ENCODE measurements around the gene NFATC1.
A peak's percentile ranks its signal among the peaks of the same experiment; 100 is the strongest.

NFATC1 gene

GRCh38 chr18:79463424-79463960, 67.8 kb downstream of the NFATC1 start:
- DNase-seq (no peak), ATAC-seq (no peak)
- no peaks in the 10 kb centered on the region for H3K27me3 Mint-ChIP-seq
- H3K9me3 Mint-ChIP-seq, result no peaks in the 10 kb centered on the region
- H3K4me3 Mint-ChIP-seq, result no peak overlapping the region
- H3K4me1 Mint-ChIP-seq, result peaks cover 33% of the 10 kb centered on the region
- peaks cover 43% of the 10 kb centered on the region for H3K36me3 Mint-ChIP-seq (ENCODE audit: low read depth)
- H3K27ac Mint-ChIP-seq, result no peak overlapping the region

- Mint-ChIP-seq H3K36me3 (ENCODE audit: low read depth) (peaks cover 44% of the 10 kb centered on the region), H3K9me3 (no peaks in the 10 kb centered on the region), H3K27me3 (no peaks in the 10 kb centered on the region), H3K4me3 (peak overlapping the region; percentile 57), H3K27ac (peak overlapping the region; percentile 35), H3K4me1 (peaks cover 24% of the 10 kb centered on the region)
- ATAC-seq, result no peak
- no peak for DNase-seq
These were observed 69.8 kb downstream of the NFATC1 start for GRCh38 chr18:79465392-79465991.

GRCh38 chr18:79466591-79466990, 70.9 kb downstream of the NFATC1 start:
- Mint-ChIP-seq H3K4me3 (no peak overlapping the region), H3K9me3 (no peaks in the 10 kb centered on the region), H3K36me3 (ENCODE audit: low read depth) (peaks cover 54% of the 10 kb centered on the region), H3K27me3 (no peaks in the 10 kb centered on the region), H3K27ac (peak overlapping the region; percentile 65), H3K4me1 (peaks cover 25% of the 10 kb centered on the region)
- no peak for DNase-seq
- no peak for ATAC-seq

- H3K4me3 Mint-ChIP-seq, result no peak overlapping the region
- H3K27ac Mint-ChIP-seq, result no peak overlapping the region
- peaks cover 25% of the 10 kb centered on the region for H3K4me1 Mint-ChIP-seq
- H3K9me3 Mint-ChIP-seq, result no peaks in the 10 kb centered on the region
- no peak for DNase-seq
- no peaks in the 10 kb centered on the region for H3K27me3 Mint-ChIP-seq
- peaks cover 52% of the 10 kb centered on the region for H3K36me3 Mint-ChIP-seq (ENCODE audit: low read depth)
- ATAC-seq, result no peak
These were observed 71.4 kb downstream of the NFATC1 start for GRCh38 chr18:79467126-79467525.

- Mint-ChIP-seq H3K4me3 (no peak overlapping the region), H3K9me3 (no peaks in the 10 kb centered on the region), H3K4me1 (peaks cover 25% of the 10 kb centered on the region), H3K27me3 (no peaks in the 10 kb centered on the region), H3K27ac (peak overlapping the region; percentile 54), H3K36me3 (ENCODE audit: low read depth) (peaks cover 56% of the 10 kb centered on the region)
- ATAC-seq (no peak), DNase-seq (no peak)
These were observed 72.5 kb downstream of the NFATC1 start for GRCh38 chr18:79468119-79468789.

- Mint-ChIP-seq H3K36me3 (ENCODE audit: low read depth) (peaks cover 59% of the 10 kb centered on the region), H3K4me1 (peaks cover 22% of the 10 kb centered on the region), H3K27ac (no peak overlapping the region), H3K4me3 (no peak overlapping the region), H3K27me3 (no peaks in the 10 kb centered on the region), H3K9me3 (no peaks in the 10 kb centered on the region)
- DNase-seq (no peak), ATAC-seq (no peak)
These were observed 73.6 kb downstream of the NFATC1 start for GRCh38 chr18:79469309-79469708.

GRCh38 chr18:79469751-79470505, 74.2 kb downstream of the NFATC1 start:
- H3K27ac Mint-ChIP-seq, result peak overlapping the region; percentile 18
- H3K4me1 Mint-ChIP-seq, result peaks cover 20% of the 10 kb centered on the region
- DNase-seq (no peak), ATAC-seq (no peak)
- peaks cover 57% of the 10 kb centered on the region for H3K36me3 Mint-ChIP-seq (ENCODE audit: low read depth)
- H3K9me3 Mint-ChIP-seq, result no peaks in the 10 kb centered on the region
- H3K27me3 Mint-ChIP-seq, result no peaks in the 10 kb centered on the region
- H3K4me3 Mint-ChIP-seq, result no peak overlapping the region

GRCh38 chr18:79470547-79470946, 74.8 kb downstream of the NFATC1 start:
- peak; percentile 29 for DNase-seq
- Mint-ChIP-seq H3K27me3 (no peaks in the 10 kb centered on the region), H3K4me1 (peaks cover 16% of the 10 kb centered on the region), H3K9me3 (no peaks in the 10 kb centered on the region), H3K4me3 (no peak overlapping the region), H3K27ac (peak overlapping the region; percentile 59), H3K36me3 (ENCODE audit: low read depth) (peaks cover 55% of the 10 kb centered on the region)
- ATAC-seq, result peak; percentile 56

GRCh38 chr18:79471046-79471445, 75.3 kb downstream of the NFATC1 start:
- Mint-ChIP-seq H3K27ac (peak overlapping the region; percentile 59), H3K4me1 (peaks cover 15% of the 10 kb centered on the region), H3K9me3 (no peaks in the 10 kb centered on the region), H3K4me3 (no peak overlapping the region), H3K36me3 (ENCODE audit: low read depth) (peaks cover 53% of the 10 kb centered on the region), H3K27me3 (no peaks in the 10 kb centered on the region)
- ATAC-seq (no peak), DNase-seq (no peak)

GRCh38 chr18:79471597-79471996, 75.9 kb downstream of the NFATC1 start:
- DNase-seq (no peak), ATAC-seq (no peak)
- Mint-ChIP-seq H3K4me1 (peaks cover 14% of the 10 kb centered on the region), H3K27me3 (no peaks in the 10 kb centered on the region), H3K9me3 (no peaks in the 10 kb centered on the region), H3K36me3 (ENCODE audit: low read depth) (peaks cover 50% of the 10 kb centered on the region), H3K4me3 (no peak overlapping the region), H3K27ac (peak overlapping the region; percentile 14)

GRCh38 chr18:79472176-79472575, 76.4 kb downstream of the NFATC1 start:
- no peak overlapping the region for H3K4me3 Mint-ChIP-seq
- peaks cover 15% of the 10 kb centered on the region for H3K4me1 Mint-ChIP-seq
- no peaks in the 10 kb centered on the region for H3K27me3 Mint-ChIP-seq
- no peak overlapping the region for H3K27ac Mint-ChIP-seq
- H3K36me3 Mint-ChIP-seq (ENCODE audit: low read depth), result peaks cover 51% of the 10 kb centered on the region
- DNase-seq (no peak), ATAC-seq (no peak)
- H3K9me3 Mint-ChIP-seq, result no peaks in the 10 kb centered on the region

GRCh38 chr18:79472946-79473345, 77.2 kb downstream of the NFATC1 start:
- no peaks in the 10 kb centered on the region for H3K9me3 Mint-ChIP-seq
- no peak overlapping the region for H3K27ac Mint-ChIP-seq
- DNase-seq (no peak), ATAC-seq (no peak)
- H3K4me1 Mint-ChIP-seq, result peaks cover 16% of the 10 kb centered on the region
- no peak overlapping the region for H3K4me3 Mint-ChIP-seq
- peaks cover 49% of the 10 kb centered on the region for H3K36me3 Mint-ChIP-seq (ENCODE audit: low read depth)
- no peaks in the 10 kb centered on the region for H3K27me3 Mint-ChIP-seq

GRCh38 chr18:79476031-79476917, 80.5 kb downstream of the NFATC1 start:
- H3K27me3 Mint-ChIP-seq, result no peaks in the 10 kb centered on the region
- peak overlapping the region; percentile 52 for H3K27ac Mint-ChIP-seq
- DNase-seq, result no peak
- peaks cover 30% of the 10 kb centered on the region for H3K36me3 Mint-ChIP-seq (ENCODE audit: low read depth)
- ATAC-seq, result no peak
- peaks cover 9% of the 10 kb centered on the region for H3K4me1 Mint-ChIP-seq
- no peak overlapping the region for H3K4me3 Mint-ChIP-seq
- no peaks in the 10 kb centered on the region for H3K9me3 Mint-ChIP-seq

- H3K27ac Mint-ChIP-seq, result peak overlapping the region; percentile 46
- ATAC-seq, result no peak
- H3K9me3 Mint-ChIP-seq, result no peaks in the 10 kb centered on the region
- no peak overlapping the region for H3K4me3 Mint-ChIP-seq
- no peak for DNase-seq
- H3K4me1 Mint-ChIP-seq, result peaks cover 9% of the 10 kb centered on the region
- peaks cover 24% of the 10 kb centered on the region for H3K36me3 Mint-ChIP-seq (ENCODE audit: low read depth)
- H3K27me3 Mint-ChIP-seq, result no peaks in the 10 kb centered on the region
These were observed 81.3 kb downstream of the NFATC1 start for GRCh38 chr18:79476918-79477571.
